Left lobe of liver (tissue), 2 donors: ENCODE measurements around the gene MAP3K1. TPM values are rescaled to one million over a fixed set of nuclear protein-coding genes. Genes with fewer than 3 reads are reported as not detected.

ENCODE experiments used
- ATAC-seq: fragments of 200-7000 bp; cut with Tn5 transposase; one replicate; pipeline ENCODE4 v1.9.1; 2020; ENCODE audit warnings: mild to moderate bottlenecking, moderate library complexity
- DNase-seq: peaks from one replicate; pipeline ENCODE4 v3.0.0-alpha.2; 2020; ENCODE audit warnings: low spot score
- total RNA-seq: library from RNA; stranded (reverse); gene quantifications from one replicate; pipeline ENCODE4 v1.2.1, GENCODE V29; 2021
- donor health status: DM: no; HTN: no; CAD: no; lungs with moderate emphysema.
- donor health status: DM: no; HTN: yes; CAD: no.

MAP3K1 gene
- total RNA-seq, 1 donor from 2014 or later = 5.8 TPM

DNA sequence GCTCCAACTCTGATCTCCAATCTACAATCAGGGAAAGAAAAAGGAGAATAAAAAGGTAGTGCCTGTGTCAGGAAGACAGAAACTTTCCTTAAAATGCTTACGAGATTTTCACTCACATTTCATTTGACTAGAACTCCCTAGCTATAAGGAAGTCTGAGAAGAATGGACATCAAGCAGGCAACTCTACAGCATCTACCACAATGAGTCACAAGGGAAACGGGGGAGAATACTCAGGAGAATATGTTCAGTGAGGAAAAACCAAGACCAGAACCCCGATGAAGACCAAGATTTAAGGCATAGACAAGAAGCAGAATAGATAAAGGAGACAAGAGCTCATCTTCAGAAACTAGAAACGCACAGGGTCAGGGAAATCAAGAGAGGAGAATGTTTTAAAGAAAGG is 85.0 kb downstream of the MAP3K1 start:
- ATAC-seq (no peak), DNase-seq (no peak)

DNA sequence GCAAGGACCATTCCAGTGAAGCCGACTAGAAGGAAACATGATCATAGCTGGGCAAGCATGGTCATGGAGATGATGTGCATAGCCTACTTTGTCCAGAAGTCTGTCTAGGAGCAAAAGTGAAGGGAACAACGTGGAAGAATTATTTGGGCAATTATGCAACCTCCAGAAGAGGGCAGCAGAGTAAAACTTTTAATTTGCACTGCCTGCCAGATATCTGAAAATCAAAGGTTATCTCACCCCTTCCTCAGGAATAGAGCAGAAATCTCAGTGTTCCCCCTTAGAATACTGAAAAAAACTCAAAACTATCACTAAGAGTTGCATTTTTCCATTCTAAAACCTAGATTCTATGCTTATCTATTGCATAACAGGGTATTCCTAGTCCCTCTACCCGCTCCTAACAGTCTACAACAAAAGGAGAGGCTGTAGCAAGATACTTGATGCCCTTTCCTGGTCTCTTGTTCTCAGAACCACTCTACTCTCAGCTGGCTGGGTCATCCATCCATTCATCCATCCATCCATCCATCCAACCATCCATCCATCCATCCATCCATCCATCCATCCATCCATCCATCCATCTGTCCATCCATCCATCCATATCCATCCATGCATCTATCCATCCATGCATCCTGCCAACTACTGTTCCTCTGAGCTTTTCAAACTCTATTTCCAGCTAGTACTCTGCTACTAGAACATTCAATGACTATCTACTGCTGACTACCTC is 85.7 kb downstream of the MAP3K1 start:
- ATAC-seq = peak; percentile 94
- DNase-seq = no peak

DNA sequence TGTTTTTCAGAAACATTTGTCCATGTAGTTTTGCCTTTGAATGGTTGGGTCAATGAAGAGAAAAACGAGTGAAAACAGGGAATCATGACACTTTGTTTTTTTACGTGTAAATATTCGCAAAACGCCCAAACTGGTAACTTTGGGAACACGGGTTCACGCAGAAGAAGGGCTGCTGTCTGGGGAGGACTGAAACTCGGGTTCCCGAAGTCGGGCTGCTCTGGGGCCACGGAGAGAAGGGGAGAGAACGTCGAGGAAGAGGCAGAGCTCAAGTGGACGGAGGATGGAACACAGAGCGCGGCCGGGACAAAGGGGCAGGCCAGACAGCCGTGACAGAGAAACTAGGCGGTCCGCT is 93.6 kb downstream of the MAP3K1 start:
- peak; percentile 73 for ATAC-seq
- DNase-seq = no peak

GRCh38 chr5:56909294-56910209 is 94.2 kb downstream of the MAP3K1 start, which contains the start of gene SETD9:
Gene SETD9 (plus strand): TSS chr5:56909596. CDS start chr5:56909646, 50 bp downstream.
- DNase-seq = peak; percentile 98
- peak; percentile 90 for ATAC-seq

DNA sequence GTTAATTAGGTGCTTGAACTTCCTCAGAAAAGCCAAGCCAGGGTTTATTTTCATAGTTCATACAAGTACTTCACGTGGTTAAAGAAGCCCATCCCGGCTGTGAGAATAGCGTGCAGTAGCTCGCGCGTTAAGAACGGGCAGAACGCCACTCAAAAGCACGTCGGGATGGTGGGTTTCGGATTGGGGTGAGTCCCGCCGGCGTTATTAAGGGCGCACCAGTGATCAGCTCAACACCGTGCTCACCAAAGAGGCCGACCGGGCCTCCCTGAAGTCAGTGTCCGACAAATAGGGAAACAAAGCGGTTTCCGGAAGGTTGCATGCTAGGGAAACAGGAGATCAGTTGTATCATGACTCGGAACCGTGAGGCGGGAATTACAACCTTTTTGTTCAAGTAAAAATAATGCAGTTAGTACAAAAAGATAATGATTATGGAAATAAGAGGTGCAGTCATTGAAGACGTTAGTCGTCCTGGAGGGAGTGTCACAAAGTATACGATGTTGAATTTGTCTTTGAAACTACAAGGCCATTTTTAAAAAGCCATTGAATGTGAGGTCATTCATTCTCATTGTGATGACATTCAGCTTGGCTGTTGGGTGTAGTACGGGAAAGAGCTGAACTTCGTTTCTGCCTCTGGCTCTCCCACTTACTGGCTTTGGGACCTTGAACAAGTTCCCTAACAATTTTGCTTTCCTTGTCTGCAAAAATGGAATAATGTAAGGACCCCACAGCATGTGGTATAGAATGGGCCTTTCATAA is 95.0 kb downstream of the MAP3K1 start:
- DNase-seq = peak; percentile 63
- peak; percentile 21 for ATAC-seq

DNA sequence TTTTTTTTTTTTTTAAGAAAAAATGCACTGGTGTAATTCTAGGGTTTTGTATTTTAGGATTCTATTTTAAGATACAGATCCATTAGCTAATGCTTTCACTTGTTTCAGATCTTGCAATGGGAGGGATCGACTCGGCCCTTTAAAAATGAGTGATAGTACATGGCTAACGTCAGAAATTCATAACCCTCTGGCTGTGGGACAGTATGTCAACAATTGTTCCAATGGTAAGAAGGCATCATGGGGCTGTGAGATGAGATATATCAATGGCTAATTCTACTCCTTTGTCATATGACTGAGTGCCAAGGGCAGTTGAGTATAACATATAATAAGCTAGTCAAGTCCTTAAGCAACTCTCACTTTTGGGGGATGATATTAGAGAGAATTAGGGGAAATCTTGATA is 98.4 kb downstream of the MAP3K1 start:
- ATAC-seq = no peak
- no peak for DNase-seq

GRCh38 chr5:56914678-56915077 is 99.3 kb downstream of the MAP3K1 start:
- no peak for DNase-seq

GRCh38 chr5:56917534-56917933 is 102.2 kb downstream of the MAP3K1 start:
- peak; percentile 98 for ATAC-seq

More at GRCh38 chr5:56914678-56915077, 99.3 kb downstream of the MAP3K1 start:
- no peak for ATAC-seq

GRCh38 chr5:56918054-56918453 is 102.7 kb downstream of the MAP3K1 start:
- peak; percentile 77 for ATAC-seq

More at GRCh38 chr5:56917534-56917933, 102.2 kb downstream of the MAP3K1 start:
- DNase-seq = peak; percentile 90

DNA sequence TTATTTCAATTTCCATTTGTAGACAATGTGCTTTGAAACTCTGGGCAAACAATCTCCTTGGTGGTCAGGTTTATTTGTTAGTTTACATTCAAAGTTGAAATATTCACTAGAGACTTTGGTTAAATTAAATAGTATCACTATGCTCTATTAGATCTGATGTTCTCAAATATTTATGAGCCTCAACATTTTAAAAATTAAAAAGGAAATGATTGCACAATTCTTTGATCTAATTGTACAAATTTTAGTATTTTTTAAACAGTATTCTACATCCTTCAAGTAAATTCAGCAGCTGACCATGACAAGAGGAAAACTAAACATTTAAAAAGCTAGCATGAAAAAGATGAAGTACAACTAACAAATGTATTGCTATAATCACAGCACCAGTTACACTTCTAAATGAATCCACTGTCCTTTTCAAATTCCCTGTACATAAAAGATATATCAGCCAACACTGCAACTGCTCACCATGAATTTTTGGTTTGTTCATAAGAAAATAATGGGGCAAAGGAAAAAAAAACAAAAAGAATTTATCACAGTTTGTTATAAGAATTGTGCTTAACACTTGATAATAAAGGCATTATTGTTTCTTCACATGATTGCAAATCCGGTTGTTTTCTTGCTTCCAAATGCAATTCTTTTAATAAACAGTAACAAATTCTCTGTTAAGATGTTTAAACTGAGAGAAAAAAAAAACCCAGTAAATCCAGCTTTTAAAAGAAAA is 104.8 kb downstream of the MAP3K1 start:
- ATAC-seq (no peak), DNase-seq (no peak)

More at GRCh38 chr5:56918054-56918453, 102.7 kb downstream of the MAP3K1 start:
- DNase-seq = peak; percentile 65

GRCh38 chr5:56922922-56923321 is 107.6 kb downstream of the MAP3K1 start:
- ATAC-seq = no peak
- DNase-seq = no peak

- no peak for ATAC-seq
- DNase-seq = no peak
Measured at GRCh38 chr5:56934325-56934724, 119.0 kb downstream of the MAP3K1 start.

- ATAC-seq (peak; percentile 96), DNase-seq (no peak)
Measured at GRCh38 chr5:56938858-56939257, 123.5 kb downstream of the MAP3K1 start.

DNA sequence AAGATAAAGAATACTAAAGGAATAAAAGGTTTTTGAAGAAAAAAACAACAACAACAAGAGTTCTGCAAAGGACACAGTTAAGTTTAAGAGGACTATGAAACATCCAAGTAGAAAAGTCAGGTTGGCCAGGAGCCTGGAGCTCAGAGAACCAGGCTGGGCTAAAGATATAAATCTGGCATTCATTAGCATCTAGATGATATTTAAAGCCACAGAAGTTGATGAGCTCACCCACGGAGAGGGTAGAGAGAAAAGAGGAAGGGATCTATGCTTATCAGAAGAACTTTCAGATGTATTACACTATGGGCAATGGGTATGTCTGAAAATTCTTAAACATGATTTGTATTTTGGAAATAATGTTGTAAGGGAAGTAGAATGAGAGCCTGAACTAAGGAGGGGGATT is 126.6 kb downstream of the MAP3K1 start:
- no peak for DNase-seq
- no peak for ATAC-seq

Other genes starting within 250 kb of the MAP3K1 start
- gene SETD9, start 94.0 kb downstream of the MAP3K1 start, total RNA-seq = 7.1 TPM
- 8.9 TPM for gene MIER3, start 136.6 kb downstream of the MAP3K1 start, total RNA-seq